Measurements from ENCODE around the gene SULT1B1. TPM values are rescaled to one million over a fixed set of nuclear protein-coding genes. Genes with fewer than 3 reads are reported as not detected.

The SULT1B1 gene
- total RNA-seq, 1 experiment from 2014 or later: not detected

GRCh38 chr4:69684804-69685203, 75.6 kb downstream of the SULT1B1 start:
- Histone ChIP-seq H4K5ac (ENCODE audit: insufficient read length, low read depth, low read length) (no peak overlapping the region), H2BK20ac (ENCODE audit: low read depth, low read length, poor library complexity, severe bottlenecking) (no peak overlapping the region), H2BK12ac (ENCODE audit: insufficient read length, low read depth, low read length) (no peak overlapping the region), H4K8ac (replicated peaks; ENCODE audit: insufficient read length, low read depth, low read length) (no peak overlapping the region), H3K4me1 (ENCODE audit: insufficient read depth, low read length) (no peaks in the 10 kb centered on the region), H2AK5ac (ENCODE audit: insufficient read length, low read length) (no peak overlapping the region), H3K9ac (ENCODE audit: extremely low read depth, insufficient read length, low read length) (no peak overlapping the region), H3K23ac (ENCODE audit: insufficient read length, low read depth, low read length) (no peak overlapping the region), H4K20me1 (ENCODE audit: control insufficient read depth, insufficient read depth, insufficient read length) (no peaks in the 10 kb centered on the region), H3K56ac (ENCODE audit: insufficient read length, low read depth, low read length) (no peak overlapping the region), H3K9me3 (ENCODE audit: control insufficient read depth, low read depth, low read length) (no peaks in the 10 kb centered on the region), H2AFZ (ENCODE audit: low read length) (no peak overlapping the region), H3T11ph (ENCODE audit: low read length) (no peak overlapping the region), H2BK5ac (ENCODE audit: insufficient read length, low read length) (no peak overlapping the region), H3K79me1 (ENCODE audit: insufficient read depth, low read depth, low read length, poor library complexity, severe bottlenecking) (no peaks in the 10 kb centered on the region), H2BK15ac (ENCODE audit: low read depth, low read length) (no peak overlapping the region), H3K27me3 (ENCODE audit: insufficient read depth, low read length) (no peaks in the 10 kb centered on the region), H3K23me2 (ENCODE audit: insufficient read length, low read depth, low read length, poor library complexity, severe bottlenecking) (no peaks in the 10 kb centered on the region), H3K14ac (ENCODE audit: insufficient read depth, low read length) (no peak overlapping the region), H3K4me2 (ENCODE audit: insufficient read depth, insufficient read length, low read length) (no peak overlapping the region), H3K27ac (ENCODE audit: insufficient read length, low read depth, low read length) (no peak overlapping the region), H2BK120ac (ENCODE audit: low read depth, low read length, poor library complexity, severe bottlenecking) (no peak overlapping the region), H3K18ac (ENCODE audit: insufficient read length, low read depth, low read length) (no peak overlapping the region), H4K91ac (ENCODE audit: insufficient read length, low read depth, low read length) (no peak overlapping the region), H3K79me2 (ENCODE audit: insufficient read depth, low read length) (no peaks in the 10 kb centered on the region), H3K4ac (ENCODE audit: low read depth, low read length) (no peak overlapping the region)
- DNase-seq: no peak
- TF ChIP-seq, protein P1, sequence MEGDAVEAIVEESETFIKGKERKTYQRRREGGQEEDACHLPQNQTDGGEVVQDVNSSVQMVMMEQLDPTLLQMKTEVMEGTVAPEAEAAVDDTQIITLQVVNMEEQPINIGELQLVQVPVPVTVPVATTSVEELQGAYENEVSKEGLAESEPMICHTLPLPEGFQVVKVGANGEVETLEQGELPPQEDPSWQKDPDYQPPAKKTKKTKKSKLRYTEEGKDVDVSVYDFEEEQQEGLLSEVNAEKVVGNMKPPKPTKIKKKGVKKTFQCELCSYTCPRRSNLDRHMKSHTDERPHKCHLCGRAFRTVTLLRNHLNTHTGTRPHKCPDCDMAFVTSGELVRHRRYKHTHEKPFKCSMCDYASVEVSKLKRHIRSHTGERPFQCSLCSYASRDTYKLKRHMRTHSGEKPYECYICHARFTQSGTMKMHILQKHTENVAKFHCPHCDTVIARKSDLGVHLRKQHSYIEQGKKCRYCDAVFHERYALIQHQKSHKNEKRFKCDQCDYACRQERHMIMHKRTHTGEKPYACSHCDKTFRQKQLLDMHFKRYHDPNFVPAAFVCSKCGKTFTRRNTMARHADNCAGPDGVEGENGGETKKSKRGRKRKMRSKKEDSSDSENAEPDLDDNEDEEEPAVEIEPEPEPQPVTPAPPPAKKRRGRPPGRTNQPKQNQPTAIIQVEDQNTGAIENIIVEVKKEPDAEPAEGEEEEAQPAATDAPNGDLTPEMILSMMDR (conservative IDR thresholded peaks at IDR 0.05): no peak
- no peaks in the 10 kb centered on the region for H3K4me1 Mint-ChIP-seq
- no peak overlapping the region for H3K4me3 Mint-ChIP-seq
- no CpG with 5 or more reads among the region's 4 CpGs for WGBS (ENCODE audit: extremely low coverage, insufficient read length, low lambda C conversion rate)
- no peaks in the 10 kb centered on the region for H3K36me3 Mint-ChIP-seq (ENCODE audit: insufficient read depth in 1 of 3, low read depth in 3 of 3)
- no peak overlapping the region for H3K27ac Mint-ChIP-seq
- no peaks in the 10 kb centered on the region for H3K9me3 Mint-ChIP-seq
- no peaks in the 10 kb centered on the region for H3K27me3 Mint-ChIP-seq (ENCODE audit: low read depth)

Other genes starting within 250 kb of the SULT1B1 start
- gene UGT2A2, start 121.0 kb downstream of the SULT1B1 start, total RNA-seq (2021): not detected in 2 replicates
- gene UGT2A1, start 107.4 kb downstream of the SULT1B1 start, total RNA-seq (2021): 0.26 TPM in 1 of 2 replicates, not detected in the other
- not detected in 2 replicates for gene SULT1E1, start 99.5 kb upstream of the SULT1B1 start, total RNA-seq (2021)
- not detected in 2 replicates for gene CSN1S1, start 170.4 kb upstream of the SULT1B1 start, total RNA-seq (2021)
- gene CSN2, start 205.1 kb upstream of the SULT1B1 start, total RNA-seq (2021): not detected in 2 replicates
- not detected in 2 replicates for gene STATH, start 235.3 kb upstream of the SULT1B1 start, total RNA-seq (2021)

Measured in H9 (cell line).